ENCODE results near the gene C1orf174.

C1orf174 gene

DNA sequence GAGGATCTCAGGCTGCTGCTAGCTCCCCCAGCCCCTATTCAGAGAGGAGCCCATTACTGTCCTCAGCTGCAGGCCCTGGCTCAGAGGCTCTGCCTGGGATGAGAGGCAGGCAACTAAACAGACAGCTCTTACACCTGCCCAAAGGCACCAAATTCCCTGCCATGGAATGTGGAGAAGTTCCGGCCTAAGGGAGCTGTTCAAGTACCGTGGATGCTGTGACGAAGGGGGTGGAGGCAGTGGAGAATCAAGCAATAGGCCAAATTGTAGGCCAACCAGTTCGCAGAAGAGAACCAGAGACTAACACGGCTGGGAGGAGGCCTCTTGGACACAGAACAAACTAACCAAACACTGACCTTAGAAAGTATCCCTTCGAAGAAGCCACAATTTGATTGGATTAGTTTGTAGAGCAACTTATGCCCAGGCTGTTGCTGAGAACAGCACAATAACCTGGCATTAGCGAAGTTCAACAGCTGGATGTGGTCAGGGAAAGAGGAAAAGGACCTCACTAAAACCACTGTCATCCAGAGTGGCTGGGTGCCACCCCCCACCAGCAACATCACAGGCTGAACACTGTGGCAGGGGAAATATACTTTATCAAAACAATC is 3.6 kb downstream of the C1orf174 start:
- Mint-ChIP-seq H3K27me3 (no peaks in the 10 kb centered on the region), H3K9me3 (ENCODE audit: low read depth) (no peaks in the 10 kb centered on the region), H3K36me3 (peaks cover 7% of the 10 kb centered on the region), H3K4me3 (no peak overlapping the region), H3K27ac (no peak overlapping the region), H3K4me1 (ENCODE audit: low read depth) (peaks cover 36% of the 10 kb centered on the region)

DNA sequence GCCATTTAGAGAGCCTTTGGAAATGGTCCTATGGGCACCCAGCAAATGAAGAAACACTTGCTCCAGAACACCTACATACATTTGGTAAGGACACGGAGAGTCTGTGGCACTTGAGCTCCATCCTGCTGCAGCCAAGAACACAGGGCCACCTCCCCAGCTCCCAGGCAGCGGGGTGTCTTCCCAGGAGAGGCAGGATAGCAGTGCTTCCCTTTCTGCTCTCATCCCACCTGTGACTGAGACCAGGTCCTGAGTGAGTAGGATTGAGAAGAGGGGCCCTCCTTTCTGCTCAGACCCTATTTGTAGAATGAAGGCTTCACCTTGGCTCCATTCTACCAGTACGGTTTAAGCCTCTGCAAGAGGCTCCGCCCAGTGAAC is 4.1 kb downstream of the C1orf174 start:
- no peaks in the 10 kb centered on the region for H3K27me3 Mint-ChIP-seq
- no peak overlapping the region for H3K27ac Mint-ChIP-seq
- no peak overlapping the region for H3K4me3 Mint-ChIP-seq
- peaks cover 7% of the 10 kb centered on the region for H3K36me3 Mint-ChIP-seq
- H3K4me1 Mint-ChIP-seq (ENCODE audit: low read depth), result peaks cover 36% of the 10 kb centered on the region
- no peaks in the 10 kb centered on the region for H3K9me3 Mint-ChIP-seq (ENCODE audit: low read depth)

DNA sequence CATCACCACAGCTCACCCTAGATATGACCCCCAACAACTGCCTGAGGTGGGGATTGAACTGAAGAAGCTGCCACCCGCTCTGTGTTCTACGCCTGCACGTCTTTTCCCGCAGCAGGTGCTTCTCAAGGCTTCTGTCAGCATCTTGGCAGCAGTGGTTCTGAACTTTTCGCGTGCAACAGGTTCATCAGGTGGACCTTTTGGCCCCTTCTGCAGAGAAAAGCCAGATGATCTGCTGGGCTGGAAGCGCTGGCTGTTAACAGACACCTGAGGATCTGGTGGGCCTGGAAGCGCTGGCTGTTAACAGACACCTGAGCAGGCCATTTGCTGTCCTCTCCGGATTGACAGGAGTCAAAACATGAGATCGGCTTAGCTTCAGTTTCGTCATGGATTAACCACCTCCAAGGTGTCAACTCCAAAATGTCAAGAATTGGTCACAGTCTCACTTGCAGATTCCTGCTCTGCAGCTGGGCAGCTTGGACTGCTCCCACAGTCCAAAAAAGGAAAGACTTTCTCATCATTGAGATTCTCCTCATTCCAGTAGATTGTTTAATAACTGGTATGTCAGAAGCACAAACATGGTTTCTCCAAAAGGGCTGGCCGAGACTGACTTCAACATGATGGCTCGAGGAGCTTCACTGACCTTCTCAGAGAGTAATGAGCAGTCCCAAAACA is 4.7 kb downstream of the C1orf174 start:
- Mint-ChIP-seq H3K27ac (no peak overlapping the region), H3K27me3 (no peaks in the 10 kb centered on the region), H3K9me3 (ENCODE audit: low read depth) (no peaks in the 10 kb centered on the region), H3K36me3 (peaks cover 7% of the 10 kb centered on the region), H3K4me1 (ENCODE audit: low read depth) (peaks cover 41% of the 10 kb centered on the region), H3K4me3 (no peak overlapping the region)

DNA sequence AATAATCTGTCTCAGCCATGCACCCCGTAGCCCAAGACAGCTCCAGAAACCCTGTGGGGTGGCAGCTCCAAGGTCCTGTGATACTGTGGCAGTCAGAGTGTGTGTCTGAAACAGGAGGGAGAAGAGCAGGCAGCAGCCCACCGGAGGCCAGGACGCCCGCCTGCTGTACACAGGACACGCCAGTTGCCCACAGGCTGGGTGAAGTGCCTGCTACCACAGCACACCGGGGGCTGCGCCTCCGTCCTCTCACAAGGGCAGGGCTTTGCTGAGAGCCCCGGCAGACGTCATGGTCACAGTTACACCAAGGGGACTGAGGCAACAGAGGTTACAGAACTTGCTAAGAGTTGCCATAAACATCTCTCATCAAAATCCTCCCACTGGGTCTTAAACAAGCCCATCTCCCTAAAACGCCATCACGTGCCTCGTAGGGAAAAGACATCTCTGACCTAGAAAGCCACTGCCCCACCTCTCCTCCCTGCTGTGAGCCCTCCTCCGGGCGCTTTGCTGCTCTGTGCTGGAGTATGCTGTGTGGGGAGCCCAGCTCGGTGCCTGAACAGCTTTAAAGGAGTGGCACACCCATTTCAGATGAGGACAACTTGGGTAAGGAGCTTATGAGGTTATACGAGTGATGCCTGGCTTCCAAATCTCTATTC is 5.3 kb downstream of the C1orf174 start:
- Mint-ChIP-seq H3K36me3 (peaks cover 7% of the 10 kb centered on the region), H3K9me3 (ENCODE audit: low read depth) (no peaks in the 10 kb centered on the region), H3K4me1 (ENCODE audit: low read depth) (peaks cover 45% of the 10 kb centered on the region), H3K27me3 (no peaks in the 10 kb centered on the region), H3K4me3 (no peak overlapping the region), H3K27ac (no peak overlapping the region)

DNA sequence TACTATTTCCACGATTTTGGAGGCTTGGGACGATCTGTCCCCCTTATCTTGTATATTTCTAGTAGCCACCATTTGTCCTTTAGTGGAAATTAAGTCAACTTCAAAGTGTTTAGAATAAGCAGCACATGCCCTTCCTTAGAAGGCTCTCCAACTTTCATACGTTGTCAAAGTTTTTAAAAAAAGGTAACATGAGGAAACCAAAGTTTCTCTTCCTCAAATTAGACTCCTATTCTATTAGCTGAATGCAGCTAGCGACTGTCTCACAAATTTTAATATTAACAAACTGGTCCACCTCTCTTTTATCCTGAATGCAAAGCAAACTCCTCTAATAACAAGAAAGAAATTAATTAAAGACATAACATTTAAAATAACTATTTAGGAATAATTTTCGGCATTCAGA is 6.9 kb downstream of the C1orf174 start:
- no peaks in the 10 kb centered on the region for H3K9me3 Mint-ChIP-seq (ENCODE audit: low read depth)
- no peak overlapping the region for H3K27ac Mint-ChIP-seq
- H3K36me3 Mint-ChIP-seq, result peaks cover 4% of the 10 kb centered on the region
- H3K4me1 Mint-ChIP-seq (ENCODE audit: low read depth), result peaks cover 33% of the 10 kb centered on the region
- no peak overlapping the region for H3K4me3 Mint-ChIP-seq
- H3K27me3 Mint-ChIP-seq, result no peaks in the 10 kb centered on the region

DNA sequence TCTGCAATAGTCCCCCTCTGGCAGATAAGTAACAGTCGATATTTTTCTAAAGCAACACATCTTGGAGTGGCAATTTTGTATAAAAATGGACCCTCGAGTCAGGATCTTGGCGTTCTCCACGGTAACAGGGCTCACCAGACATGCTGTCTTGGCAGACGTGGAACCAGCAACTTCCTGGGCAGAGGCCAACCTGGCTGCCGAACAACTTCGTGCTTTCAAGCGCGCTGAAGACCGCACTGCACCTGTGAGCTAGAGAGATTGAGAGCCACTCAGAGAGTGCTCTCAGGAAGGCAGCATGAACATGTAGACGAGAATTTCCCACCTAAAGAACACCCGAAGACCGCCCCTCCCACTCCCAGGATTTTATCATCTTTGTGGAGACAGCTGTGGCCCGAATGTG is 7.3 kb downstream of the C1orf174 start:
- H3K36me3 Mint-ChIP-seq, result peaks cover 4% of the 10 kb centered on the region
- H3K27me3 Mint-ChIP-seq, result no peaks in the 10 kb centered on the region
- no peak overlapping the region for H3K27ac Mint-ChIP-seq
- H3K9me3 Mint-ChIP-seq (ENCODE audit: low read depth), result no peaks in the 10 kb centered on the region
- H3K4me3 Mint-ChIP-seq, result no peak overlapping the region
- peaks cover 29% of the 10 kb centered on the region for H3K4me1 Mint-ChIP-seq (ENCODE audit: low read depth)

DNA sequence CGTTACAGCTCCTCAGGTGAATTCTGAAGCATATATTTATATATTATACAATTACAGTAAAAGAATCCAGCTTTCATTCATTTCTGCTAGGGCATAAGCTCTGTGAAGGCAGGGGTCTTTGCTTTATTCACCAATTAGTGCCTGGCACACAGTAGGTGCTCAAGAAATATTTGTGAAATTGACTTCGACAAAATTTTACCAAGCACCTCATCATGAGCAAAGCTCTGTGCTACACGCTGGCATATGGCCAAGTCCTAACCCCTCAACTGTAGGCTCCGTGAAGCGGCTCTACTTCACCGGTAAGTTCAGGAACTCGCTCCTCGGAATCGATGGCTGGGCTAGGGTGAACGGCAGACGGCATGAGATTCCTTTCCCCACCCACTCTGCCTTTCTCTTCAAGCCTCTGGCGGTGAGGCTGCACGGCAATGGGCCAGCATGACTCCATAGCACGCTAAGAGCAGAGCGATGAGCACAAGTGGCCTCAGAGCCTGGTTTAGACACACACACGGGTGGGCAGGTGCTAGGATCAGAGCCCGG is 8.7 kb downstream of the C1orf174 start:
- no peaks in the 10 kb centered on the region for H3K9me3 Mint-ChIP-seq (ENCODE audit: low read depth)
- H3K36me3 Mint-ChIP-seq, result no peaks in the 10 kb centered on the region
- no peak overlapping the region for H3K27ac Mint-ChIP-seq
- peaks cover 23% of the 10 kb centered on the region for H3K4me1 Mint-ChIP-seq (ENCODE audit: low read depth)
- no peak overlapping the region for H3K4me3 Mint-ChIP-seq
- H3K27me3 Mint-ChIP-seq, result no peaks in the 10 kb centered on the region

DNA sequence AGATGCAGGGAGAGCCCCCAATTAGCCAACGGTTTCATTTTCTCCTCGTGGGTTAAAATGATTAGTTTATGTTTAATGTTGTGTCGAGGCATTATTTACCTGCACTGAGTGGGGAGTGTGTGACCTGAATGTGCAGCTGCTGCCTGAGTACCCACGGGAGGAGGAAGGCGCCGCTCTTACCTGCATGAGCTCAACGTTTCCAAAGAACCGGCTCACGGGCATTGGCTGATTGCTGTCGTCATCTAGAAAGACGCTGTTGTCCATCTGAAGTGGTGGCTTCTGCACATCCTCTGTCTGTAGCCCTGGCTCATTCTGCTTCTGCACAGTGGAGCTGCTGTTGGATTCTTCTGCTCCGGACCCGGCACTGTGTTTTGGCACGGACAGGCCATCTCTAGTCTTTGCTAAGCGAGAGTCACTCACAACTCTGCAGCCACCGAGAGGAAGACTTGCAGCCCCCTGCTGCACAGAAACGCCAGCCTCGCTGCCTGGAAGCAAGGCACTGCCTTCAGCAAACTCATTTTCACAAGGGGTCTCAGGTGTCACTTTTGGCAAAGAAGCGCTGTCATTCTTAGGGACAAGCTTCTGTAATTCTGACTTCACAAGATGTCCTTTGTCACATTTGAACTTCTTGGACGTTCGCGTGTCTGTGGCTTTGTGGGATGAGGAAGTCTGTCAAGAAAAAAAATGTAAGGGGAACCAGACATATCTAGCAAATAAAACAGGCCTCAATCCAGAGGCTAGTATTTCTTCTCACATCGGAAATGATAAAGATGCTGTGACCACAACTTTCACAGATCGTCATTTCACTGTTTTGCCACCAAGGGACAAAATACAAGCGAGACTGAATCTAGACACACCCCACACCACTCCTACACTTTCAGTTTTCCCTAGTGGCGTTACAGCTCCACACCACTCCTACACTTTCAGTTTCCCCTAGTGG is 9.4 kb downstream of the C1orf174 start:
- H3K4me1 Mint-ChIP-seq (ENCODE audit: low read depth), result peaks cover 18% of the 10 kb centered on the region
- H3K4me3 Mint-ChIP-seq, result no peak overlapping the region
- H3K36me3 Mint-ChIP-seq, result no peaks in the 10 kb centered on the region
- H3K27me3 Mint-ChIP-seq, result no peaks in the 10 kb centered on the region
- no peaks in the 10 kb centered on the region for H3K9me3 Mint-ChIP-seq (ENCODE audit: low read depth)
- peak overlapping the region; percentile 64 for H3K27ac Mint-ChIP-seq

DNA sequence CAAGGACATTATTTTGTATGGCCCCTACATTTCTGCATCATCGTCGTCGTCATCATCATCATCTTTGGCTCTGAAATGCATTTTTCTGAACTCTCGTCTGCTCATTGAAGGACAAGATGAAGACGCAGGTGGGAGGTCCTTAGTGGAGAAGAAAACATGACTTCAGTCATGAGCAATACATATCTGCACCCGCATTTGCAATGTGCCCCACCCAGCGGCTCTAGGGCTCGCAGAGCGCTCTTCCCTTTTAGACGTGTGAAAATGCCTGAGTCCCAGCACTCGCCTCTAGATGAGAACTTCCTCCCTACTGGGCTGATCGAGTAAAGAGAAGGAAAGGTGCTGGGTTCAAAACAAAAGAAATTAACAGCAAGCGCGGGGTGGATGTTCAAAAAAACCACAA is 10.1 kb downstream of the C1orf174 start:
- Mint-ChIP-seq H3K4me3 (no peak overlapping the region), H3K27ac (no peak overlapping the region), H3K9me3 (ENCODE audit: low read depth) (no peaks in the 10 kb centered on the region), H3K27me3 (no peaks in the 10 kb centered on the region), H3K4me1 (ENCODE audit: low read depth) (peaks cover 18% of the 10 kb centered on the region), H3K36me3 (peaks cover 1% of the 10 kb centered on the region)

DNA sequence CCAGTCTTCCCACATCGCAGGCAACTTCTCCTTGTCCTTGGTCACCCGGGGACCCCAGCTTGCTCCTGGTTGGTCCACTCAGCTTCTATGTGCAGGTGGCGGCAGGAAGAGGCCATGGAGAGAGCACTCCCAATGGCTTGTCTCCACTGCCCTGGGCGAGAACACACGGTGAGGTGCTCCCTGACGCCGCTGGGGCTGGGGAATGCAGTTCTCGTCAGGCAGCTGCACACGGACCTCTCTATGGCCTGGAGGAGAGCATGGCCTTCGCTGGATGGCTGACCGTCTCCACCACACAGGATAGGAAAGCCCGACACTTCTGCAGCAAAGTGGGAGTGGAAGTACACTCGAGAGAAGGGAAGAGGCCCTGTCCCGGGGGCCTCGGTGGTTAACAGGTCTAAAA is 11.8 kb downstream of the C1orf174 start:
- H3K4me1 Mint-ChIP-seq (ENCODE audit: low read depth), result peaks cover 17% of the 10 kb centered on the region
- no peak overlapping the region for H3K27ac Mint-ChIP-seq
- H3K4me3 Mint-ChIP-seq, result no peak overlapping the region
- H3K27me3 Mint-ChIP-seq, result no peaks in the 10 kb centered on the region
- no peaks in the 10 kb centered on the region for H3K9me3 Mint-ChIP-seq (ENCODE audit: low read depth)
- peaks cover 5% of the 10 kb centered on the region for H3K36me3 Mint-ChIP-seq

DNA sequence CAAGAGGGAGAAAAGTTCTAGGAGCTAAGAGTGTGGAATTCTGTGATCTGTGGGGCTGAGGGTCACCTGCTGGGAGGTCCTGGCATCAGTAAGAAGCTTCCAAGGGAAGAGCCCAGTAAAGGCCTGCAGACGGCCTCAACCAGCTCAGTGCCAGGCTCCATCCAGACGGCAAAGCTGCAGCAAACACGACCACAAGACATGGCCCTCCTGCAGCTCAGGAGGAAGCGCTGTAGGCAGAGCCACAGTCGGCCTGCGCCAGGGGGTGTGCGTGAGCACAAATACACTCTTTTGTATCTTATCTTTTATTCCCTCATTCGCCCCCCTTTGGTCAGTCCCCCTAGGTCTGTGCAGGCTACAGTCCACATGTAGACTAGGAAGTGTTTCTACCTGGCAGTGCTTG is 13.4 kb downstream of the C1orf174 start:
- peaks cover 5% of the 10 kb centered on the region for H3K36me3 Mint-ChIP-seq
- H3K4me1 Mint-ChIP-seq (ENCODE audit: low read depth), result peaks cover 13% of the 10 kb centered on the region
- H3K4me3 Mint-ChIP-seq, result no peak overlapping the region
- H3K27ac Mint-ChIP-seq, result no peak overlapping the region
- no peaks in the 10 kb centered on the region for H3K9me3 Mint-ChIP-seq (ENCODE audit: low read depth)
- no peaks in the 10 kb centered on the region for H3K27me3 Mint-ChIP-seq

DNA sequence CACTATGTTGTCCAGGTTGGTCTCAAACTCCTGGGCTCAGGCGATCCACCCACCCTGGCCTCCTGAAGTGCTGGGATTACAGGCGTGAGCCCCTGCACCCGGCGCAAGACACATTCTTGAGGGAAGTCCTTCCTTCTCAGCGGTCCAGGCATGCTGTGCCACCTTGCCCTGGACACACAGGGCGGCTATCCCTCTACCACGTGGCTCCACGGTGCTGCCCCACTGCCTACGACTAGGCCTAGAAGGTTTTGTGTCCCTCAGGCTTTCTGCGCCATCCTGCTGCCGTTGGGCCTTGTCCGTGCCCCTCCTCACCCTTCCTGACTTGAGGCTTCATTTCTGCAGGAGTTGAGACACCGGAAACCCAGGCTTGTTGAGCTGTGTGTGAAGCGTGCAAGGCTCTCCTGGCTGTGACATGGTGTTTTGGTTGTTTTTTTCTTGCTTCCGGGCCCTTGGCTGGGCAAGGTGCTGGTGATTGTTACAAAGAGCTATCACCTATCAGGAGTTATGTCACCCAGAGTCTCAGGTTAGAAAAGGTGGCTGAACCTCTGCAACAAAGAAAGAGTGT is 13.9 kb downstream of the C1orf174 start:
- no peak overlapping the region for H3K27ac Mint-ChIP-seq
- no peak overlapping the region for H3K4me3 Mint-ChIP-seq
- peaks cover 7% of the 10 kb centered on the region for H3K36me3 Mint-ChIP-seq
- H3K9me3 Mint-ChIP-seq (ENCODE audit: low read depth), result no peaks in the 10 kb centered on the region
- no peaks in the 10 kb centered on the region for H3K27me3 Mint-ChIP-seq
- H3K4me1 Mint-ChIP-seq (ENCODE audit: low read depth), result peaks cover 14% of the 10 kb centered on the region

DNA sequence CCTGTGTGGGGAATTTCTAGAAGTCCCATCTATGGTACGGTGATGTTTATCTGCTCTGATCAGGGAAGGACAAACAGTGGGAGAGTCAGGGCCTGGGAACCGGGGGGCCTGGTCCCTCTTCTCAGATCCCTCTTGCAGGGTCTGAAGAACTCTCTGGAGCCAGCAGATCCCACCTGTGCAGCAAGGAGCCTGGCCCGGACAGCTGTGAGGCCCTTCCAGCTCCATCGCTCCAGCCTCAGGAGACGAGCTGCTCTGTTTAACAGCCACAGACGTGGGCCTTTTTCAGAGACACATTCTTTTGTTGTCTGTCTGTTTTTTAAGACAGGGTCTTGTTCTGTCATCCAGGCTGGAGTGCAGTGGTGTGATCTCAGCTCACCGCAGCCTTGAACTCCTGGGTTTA is 14.5 kb downstream of the C1orf174 start:
- H3K4me3 Mint-ChIP-seq, result no peak overlapping the region
- H3K4me1 Mint-ChIP-seq (ENCODE audit: low read depth), result peaks cover 12% of the 10 kb centered on the region
- H3K27me3 Mint-ChIP-seq, result no peaks in the 10 kb centered on the region
- H3K27ac Mint-ChIP-seq, result no peak overlapping the region
- H3K9me3 Mint-ChIP-seq (ENCODE audit: low read depth), result no peaks in the 10 kb centered on the region
- H3K36me3 Mint-ChIP-seq, result peaks cover 7% of the 10 kb centered on the region

DNA sequence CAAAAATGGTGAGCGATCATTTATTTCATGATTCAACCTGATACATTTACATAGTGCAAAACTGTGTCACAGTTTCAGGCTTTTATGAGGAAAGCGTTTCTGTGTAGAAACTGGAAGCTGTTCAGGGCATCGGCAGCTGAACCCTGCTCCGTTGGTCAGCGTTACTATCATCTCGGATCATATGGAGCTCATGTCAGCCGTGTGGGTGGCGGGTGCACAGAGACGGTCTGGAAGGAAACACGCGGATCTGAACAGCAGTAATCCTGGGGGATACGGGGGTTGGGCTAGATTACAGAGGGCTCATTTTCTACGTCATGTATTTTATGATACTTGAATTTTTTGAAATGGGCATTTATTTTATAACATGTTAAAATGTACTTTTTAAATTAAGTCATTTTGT is 15.1 kb downstream of the C1orf174 start:
- Mint-ChIP-seq H3K9me3 (ENCODE audit: low read depth) (no peaks in the 10 kb centered on the region), H3K4me1 (ENCODE audit: low read depth) (peaks cover 8% of the 10 kb centered on the region), H3K27ac (peak overlapping the region; percentile 16), H3K4me3 (no peak overlapping the region), H3K36me3 (peaks cover 7% of the 10 kb centered on the region), H3K27me3 (no peaks in the 10 kb centered on the region)

Measured in activated naive CD8-positive, alpha-beta T cell (primary cell).